GM08714 (cell line): Measurements from ENCODE around the gene CCDC66.

Experiments
- H3K4me3 ChIP-seq: fragments of 200-500 bp; sonication (Bioruptor generic); 2 replicates; pipeline ENCODE4 v1.5.1; 2014; ENCODE audit warnings: mild to moderate bottlenecking, low read length, inconsistent platforms
- ZNF274 ChIP-seq: IDR thresholded peaks from 2 replicates; pipeline ENCODE4 v1.6.1; 2012; ENCODE audit warnings: mild to moderate bottlenecking, low read depth, low read length

CCDC66 gene

DNA sequence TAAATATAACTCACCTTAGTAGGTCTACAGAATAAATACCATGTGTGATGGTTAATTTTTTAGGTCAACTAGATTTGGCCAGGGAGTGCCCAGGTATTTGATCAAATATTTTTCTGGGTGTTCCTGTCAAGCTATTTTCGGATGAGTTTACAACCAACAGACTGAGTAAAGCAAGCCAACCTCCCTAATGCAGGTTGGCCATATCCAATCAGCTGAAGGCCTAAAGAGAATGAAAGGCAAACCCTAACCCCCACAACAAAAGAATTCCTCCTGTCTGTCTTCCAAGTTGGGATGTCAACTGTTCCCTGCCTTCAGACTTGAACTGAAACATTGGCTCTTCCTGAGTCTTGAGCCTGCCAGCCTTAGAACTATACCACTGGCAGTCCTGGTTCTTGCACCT is 97.5 kb downstream of the CCDC66 start:
- no peak for TF ChIP-seq ZNF274
- H3K4me3 ChIP-seq: no peak overlapping the region

DNA sequence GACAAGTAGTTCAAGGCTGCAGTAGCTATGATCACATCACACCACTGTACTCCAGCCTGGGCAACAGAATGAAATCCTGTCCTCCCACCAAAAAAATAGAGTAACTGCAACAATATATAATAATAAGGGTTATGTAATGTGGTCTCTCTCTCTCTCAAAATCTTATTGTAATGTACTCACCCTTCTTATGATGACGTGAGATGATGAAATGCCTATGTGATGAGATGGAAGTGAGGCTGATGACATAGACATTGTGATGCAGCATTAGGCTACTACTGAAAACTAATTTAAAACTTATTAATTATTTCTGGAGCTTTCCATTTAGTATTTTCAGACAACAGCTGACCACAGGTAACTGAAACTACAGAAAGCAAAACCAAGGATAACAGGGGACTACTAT is 98.7 kb downstream of the CCDC66 start:
- TF ChIP-seq ZNF274: no peak

DNA sequence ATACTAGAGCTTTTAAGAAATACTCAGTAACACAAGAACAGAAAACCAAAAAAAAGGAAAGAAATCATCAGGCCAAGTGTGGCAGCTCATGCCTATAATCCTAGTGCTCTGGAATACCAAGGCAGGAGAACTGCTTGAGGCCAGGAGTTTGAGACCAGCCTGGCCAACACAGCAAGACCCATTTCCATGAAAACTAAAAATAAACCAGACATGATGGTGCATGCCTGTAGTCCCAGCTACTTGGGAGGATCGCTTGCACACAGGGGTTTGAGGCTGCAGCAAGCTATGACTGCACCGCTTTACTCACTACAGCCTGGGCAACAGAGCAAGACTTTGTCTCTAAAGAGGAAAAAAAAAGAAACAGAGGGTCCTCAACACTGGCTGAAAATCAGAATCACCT is 107.8 kb downstream of the CCDC66 start:
- H3K4me3 ChIP-seq: no peak overlapping the region
- TF ChIP-seq ZNF274: no peak

More for the DNA sequence above, 98.7 kb downstream of the CCDC66 start:
- H3K4me3 ChIP-seq: no peak overlapping the region

DNA sequence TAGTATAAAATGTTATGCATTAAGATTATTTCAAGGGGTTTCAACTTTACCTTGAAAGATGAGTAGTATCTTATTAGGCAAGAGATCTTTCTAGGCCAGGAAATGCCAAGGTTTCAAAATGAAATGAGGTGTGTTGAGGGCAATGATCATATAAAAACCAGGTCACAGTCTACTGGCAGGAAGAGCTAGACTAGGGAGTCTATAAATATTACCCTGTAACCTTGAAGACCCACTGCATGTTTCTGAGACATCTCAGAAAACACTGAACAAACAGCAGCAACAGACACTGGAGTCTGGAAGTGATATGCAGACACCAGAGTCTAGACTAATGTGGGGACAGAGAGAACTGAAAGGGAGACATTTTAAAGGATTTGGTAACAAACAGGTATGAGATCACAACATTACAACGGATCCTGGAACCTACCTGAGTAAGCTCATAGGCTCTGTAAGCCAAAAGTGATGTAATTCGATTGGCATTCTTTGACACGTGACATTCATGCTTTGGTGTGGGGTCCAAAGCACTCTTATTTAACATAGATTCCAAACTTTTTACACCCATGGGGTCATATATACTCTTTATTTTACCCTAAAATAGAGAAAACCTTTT is 111.1 kb downstream of the CCDC66 start:
- no peak for TF ChIP-seq ZNF274
- no peak overlapping the region for H3K4me3 ChIP-seq
